ENCODE results near the gene PDE9A.

The PDE9A gene

DNA sequence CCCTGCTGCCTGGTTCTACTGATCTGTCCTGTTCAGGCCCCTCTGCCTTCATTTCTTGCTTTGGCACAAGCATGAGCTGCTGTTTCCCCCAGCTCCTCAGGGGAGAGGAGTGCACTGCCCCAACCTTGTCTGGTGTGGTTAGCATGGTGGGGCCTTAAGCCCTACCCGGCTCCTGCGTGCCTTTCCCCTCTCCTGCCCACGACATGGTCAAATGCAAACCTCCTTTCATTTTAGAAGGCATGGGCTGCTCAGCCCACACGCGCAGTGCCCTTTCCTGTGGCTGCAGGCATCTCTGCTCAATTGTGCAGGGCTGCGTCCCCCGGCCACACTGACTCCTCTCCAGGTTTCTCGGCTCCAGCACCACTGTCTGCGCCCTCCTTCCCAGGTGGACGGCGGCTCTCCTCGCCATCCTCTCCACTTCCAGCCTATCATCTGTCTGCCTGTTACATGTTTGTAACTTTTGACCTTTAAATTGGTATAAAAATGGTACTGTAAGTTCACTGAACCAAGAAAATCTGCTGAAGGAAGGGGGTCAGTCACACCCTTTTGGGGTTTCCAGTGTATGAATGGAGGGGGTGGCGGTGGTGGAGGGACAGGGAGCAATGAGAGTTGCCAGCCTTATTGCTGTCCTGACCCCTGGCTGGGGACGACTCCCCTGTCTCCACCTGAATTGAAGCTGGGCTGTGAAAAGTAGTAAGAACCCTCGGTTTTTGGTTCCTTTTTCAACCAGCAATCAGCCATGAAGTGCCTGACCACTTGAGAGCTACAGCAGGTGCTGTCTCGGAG lies 5.1 kb downstream of the PDE9A start:
- DNase-seq: no peak

- DNase-seq: no peak
Observed at GRCh38 chr21:42659416-42660117, 6.1 kb downstream of the PDE9A start.

DNA sequence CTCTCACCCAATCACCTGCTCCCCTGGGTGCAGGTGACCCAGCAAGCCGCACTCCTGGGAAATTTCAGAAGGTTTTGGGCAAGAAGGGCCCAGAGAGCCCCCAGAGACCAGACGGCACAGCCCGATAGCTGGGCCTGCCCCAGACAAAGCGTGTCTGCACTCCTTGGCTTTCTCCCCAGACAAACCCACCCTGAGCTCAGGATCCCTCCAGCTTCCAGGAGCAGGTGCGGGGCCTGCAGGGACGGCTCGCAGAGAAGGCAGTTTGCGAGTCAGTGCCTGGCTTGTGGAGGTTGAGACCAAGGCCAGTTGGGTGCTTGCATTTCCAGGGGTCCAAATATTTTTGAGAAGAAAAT lies 6.7 kb downstream of the PDE9A start:
- DNase-seq: no peak

DNA sequence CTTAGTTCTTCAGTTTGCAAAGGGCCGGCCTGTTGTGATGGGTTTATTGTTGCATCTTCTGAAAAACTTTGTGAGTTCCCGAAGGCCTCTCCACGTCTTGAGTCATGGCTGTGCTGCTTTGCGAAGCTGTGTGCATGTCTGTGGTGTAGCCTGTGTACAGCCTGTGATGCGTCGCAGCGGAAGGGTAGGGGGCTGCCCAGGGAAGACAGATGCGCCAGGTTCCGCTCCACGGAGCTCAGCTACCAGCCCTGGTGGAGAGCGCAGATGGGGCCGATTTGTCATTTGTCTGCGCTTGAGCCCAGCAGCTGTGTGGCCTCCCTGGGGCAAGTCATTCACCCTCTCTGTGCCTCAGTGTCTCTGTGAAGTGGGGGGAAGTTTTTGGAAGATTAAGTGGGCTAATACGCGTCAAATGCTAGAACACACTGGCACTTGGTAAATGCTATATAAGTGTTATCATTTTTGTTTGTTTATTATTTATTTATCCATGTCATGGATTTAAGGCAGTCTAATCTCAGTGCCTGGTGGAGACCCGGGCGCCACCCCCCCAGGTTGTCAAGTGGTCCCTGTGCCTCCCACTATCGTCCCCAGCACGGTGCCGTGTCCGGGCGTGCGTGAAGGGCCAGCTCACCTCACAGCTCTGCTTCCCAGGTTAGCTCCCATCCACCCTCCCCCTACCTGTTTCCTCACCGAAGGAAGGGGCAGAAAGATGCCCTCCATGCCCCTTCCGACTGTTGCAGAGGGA lies 8.4 kb downstream of the PDE9A start:
- no peak for DNase-seq

DNA sequence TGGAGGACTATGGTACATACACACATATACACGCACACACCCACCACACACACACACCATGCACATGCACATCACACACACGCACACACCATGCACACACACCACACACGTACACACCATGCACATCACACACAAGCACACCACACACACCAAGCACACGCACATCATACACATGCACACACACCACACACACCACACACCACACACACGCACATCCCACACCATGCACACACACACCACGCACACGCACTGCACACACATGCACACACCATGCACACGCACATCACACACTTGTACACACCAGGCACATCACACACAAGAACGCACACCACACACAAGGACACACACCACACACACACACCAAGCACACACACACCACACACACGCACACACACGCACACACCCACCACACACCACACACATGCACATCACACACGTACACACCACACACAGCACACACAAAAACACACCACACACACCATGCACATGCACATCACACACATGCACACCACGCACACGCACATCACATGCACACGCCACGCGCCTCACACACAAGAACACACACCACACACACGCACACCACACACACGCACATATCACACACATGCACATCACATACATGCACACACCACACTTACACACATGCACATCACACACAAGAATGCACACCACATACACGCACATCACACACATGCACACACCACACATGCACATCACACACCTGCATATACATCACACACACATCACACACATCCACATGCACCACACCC lies 9.2 kb downstream of the PDE9A start:
- DNase-seq: no peak

GRCh38 chr21:42663200-42663750 lies 9.9 kb downstream of the PDE9A start:
- DNase-seq: no peak

DNA sequence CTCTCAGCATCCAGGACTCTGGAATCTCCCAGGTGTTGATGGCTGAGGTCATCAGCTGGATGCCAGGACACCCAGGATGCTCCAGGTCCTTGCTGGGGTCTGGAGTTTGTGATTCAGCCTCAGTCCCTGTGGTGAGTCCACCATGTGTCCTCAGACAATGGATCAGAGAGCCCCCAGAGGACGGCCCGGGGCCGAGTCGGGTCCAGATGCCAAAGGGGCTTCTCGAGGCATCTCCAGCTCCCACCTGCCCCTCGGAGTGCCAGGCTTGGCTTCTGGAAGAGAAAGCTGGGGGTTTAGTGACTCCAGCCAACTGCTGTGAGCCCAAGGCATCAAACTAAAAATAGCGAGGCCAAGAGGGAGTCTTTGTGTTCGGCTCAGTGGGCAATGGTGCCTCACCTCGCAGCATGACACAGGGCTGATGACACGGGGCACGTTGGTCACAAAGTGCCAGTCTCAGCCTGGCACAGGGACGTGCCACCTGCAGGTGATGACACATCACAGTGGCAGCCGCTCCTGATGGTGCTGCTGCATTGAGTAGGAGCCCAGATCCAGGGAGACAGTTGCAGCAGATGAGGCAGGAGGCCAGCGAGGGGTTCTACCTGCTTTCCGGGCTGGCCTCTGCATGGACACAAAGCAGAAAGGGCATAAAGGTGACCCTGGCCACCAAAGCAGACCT lies 10.6 kb downstream of the PDE9A start:
- DNase-seq: no peak

GRCh38 chr21:42664614-42665013 lies 11.2 kb downstream of the PDE9A start:
- DNase-seq: no peak

DNA sequence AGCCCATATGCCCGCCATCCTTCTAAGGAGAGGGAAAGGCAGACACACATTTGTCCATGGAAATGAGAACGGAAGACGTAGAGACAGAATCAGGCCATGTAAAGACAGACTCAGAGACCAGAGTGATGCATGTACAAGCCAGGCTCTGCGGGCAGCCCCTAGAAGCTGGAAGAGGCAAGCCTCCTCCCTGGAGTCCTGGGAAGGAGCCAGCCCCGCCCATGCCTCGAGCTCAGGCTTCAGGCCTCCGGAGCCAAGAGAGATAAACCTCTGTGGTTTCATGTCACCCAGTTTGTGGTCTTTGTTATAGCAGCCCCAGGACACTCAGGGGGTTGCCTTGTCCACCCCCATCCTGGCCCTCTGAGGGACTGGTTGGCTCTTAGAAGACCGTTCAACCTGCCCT lies 11.6 kb downstream of the PDE9A start:
- DNase-seq: no peak

- no peak for DNase-seq
Observed at GRCh38 chr21:42665484-42665883, 12.1 kb downstream of the PDE9A start.

- DNase-seq: peak; percentile 29
Observed at GRCh38 chr21:42666023-42666747, 12.8 kb downstream of the PDE9A start.

DNA sequence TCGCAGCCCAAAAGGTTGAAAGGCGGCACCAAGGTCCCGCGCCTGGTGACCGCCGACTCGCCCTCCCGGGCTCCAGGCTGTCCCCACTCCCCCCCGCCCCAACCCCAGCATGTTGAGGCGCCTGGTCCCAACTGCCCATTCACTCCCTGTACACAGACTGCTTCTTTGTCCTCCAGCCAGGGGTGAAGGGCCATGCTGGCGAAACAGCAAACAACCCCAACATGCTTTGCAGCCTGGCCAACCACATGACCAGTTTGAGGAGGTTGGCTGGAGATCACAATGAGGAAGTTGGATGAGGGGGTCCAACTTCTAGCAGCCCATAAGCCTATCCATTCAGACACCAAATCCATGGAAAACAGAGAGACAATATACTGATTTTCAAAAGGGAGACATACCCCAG lies 13.5 kb downstream of the PDE9A start:
- no peak for DNase-seq

DNA sequence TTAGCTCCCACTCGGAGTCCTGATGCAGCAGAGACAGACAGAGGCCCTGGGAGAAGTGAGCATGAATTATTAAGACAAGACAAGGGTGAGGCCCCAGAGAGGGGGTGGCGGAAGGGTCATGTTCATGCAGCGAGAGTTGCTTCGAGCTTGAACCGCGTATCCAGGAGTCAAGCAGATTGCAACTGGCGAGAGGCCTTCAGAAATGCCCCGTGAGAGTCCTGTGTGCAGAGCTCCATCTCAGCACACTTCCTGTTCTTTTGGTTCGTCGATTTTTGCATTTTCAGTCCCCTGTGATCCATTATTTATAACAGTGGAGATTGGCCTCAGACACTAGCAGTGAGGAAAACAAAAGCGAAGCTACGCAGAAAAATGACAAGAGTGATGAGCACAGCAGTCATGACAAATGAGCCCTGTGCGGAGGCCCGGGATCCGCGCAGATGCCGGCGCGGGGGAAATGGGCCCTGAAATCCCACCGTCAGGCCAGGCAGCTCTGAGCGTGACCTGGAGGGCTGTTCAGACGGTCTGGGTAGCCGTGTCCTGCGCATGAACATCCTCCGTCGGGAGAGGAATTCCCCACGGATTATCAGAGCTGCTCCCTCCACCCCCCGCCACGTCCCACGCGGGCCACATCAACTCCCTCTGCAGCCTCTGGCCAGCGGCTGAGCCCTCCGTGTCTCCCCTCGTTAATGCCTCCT lies 15.0 kb downstream of the PDE9A start:
- no peak for DNase-seq

- DNase-seq: no peak
Observed at GRCh38 chr21:42669041-42669440, 15.6 kb downstream of the PDE9A start.

- no peak for DNase-seq
Observed at GRCh38 chr21:42670058-42670880, 16.8 kb downstream of the PDE9A start.

GRCh38 chr21:42670884-42671283 lies 17.5 kb downstream of the PDE9A start:
- DNase-seq: no peak

- DNase-seq: no peak
Observed at GRCh38 chr21:42671778-42672593, 18.6 kb downstream of the PDE9A start.

- no peak for DNase-seq
Observed at GRCh38 chr21:42672699-42673458, 19.5 kb downstream of the PDE9A start.

All from CD4-positive, alpha-beta T cell treated with Interleukin-21 for 1 hour (primary cell).